HTERT RPE-1 (cell line): ENCODE measurements around the gene HMCN1.

Experiments
- in situ Hi-C: fragments of 300-500 bp; cut with MboI; formaldehyde crosslinking; loops from 4 replicates; pipeline ENCODE4 v1.14.3; 2020; ENCODE audit warnings: low sequenced_read_pairs

The HMCN1 gene

DNA sequence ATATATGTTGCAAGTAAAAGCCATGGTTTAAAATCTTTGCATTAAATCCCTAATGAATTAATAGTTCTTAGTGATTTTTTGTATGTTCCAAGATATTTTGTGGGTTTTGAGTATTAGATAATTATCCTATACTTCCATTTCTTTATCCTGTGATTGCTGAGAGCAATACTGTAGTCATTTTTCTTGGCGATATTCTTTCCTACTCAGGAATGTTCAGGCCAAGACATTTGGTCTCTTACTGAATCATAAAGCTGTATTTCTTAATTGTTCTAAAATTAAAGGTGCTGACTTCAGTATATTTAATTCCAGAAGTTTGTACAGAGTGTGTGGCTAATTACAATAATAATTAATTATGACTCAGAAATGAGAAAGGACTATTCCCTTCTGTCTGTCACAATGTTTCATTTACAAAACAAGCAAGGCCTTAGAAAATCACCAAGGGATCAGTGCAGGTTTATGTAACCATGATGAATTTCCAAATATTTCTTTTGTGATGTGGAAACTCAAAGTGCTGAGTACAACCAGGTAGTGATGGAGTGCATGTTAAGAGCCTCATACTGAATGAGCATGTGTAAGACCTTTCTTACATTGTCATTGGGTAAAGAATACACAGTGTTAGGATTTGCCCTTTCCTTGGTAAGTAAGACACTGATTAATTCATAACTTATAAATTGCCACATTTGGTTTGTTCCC is 161.2 kb downstream of the HMCN1 start:
- in situ Hi-C loops, result no loop called here

DNA sequence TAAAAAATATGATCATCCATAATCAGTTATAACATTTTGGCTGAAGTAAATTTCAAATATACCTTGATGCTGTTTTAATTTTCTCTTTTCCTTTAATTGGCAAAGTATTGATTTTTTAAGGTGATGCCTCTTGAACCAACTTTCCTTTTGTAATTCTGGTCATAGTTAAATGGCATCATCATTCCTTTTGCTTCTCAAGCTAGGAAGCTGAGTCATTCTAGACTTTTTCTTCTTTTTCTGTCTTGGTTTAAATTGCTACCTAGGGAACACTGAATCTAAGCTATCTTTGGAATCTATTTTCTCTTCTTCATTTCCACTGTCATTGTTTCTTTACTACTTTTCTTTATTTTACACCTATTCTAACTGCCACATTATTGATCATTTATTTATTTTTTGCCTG is 162.7 kb downstream of the HMCN1 start:
- in situ Hi-C loops, result no loop called here

- in situ Hi-C loops, result no loop called here
These were observed 172.0 kb downstream of the HMCN1 start for GRCh38 chr1:185906186-185906585.

DNA sequence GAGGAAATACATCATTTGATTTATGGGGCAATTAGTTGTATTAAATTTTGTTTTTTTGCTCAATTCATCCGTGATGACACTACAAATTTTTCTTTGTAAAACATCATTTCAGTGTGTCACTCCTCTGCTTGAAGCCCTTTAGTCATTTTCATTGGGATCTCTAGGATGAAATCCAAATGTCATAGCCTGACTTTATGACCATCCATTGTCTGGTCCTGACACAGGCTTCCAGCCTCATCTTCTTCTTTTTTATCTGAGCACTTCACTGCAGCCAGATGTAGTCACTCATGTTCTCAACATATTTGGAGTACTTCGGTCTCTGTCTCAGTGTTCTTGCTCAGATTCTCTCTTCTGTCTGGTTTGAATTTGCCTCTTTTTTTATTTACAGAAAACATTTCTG is 173.1 kb downstream of the HMCN1 start:
- in situ Hi-C loops, result no loop called here

DNA sequence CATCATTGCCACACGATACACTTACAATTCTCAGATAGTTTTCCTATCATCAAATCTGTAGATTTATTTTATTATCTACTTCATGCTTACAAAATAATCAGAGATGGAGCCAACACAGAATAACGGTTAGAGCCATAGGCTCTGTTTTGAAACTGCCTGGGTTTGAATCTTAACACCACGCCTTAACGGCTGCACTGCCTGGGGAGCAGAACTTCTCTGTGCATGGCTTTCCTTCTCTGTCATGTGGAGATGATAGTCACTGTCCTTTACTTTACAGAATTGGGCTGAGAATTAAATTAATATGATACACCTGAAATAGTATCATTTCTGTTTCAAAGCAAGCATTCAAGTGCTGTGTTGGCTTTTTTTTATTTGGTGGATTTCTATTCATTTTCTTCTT is 177.8 kb downstream of the HMCN1 start:
- in situ Hi-C loops, result no loop called here

GRCh38 chr1:185912504-185912903 is 178.3 kb downstream of the HMCN1 start:
- in situ Hi-C loops, result no loop called here

- in situ Hi-C loops, result no loop called here
These were observed 179.9 kb downstream of the HMCN1 start for GRCh38 chr1:185914089-185914488.

- in situ Hi-C loops, result no loop called here
These were observed 182.7 kb downstream of the HMCN1 start for GRCh38 chr1:185916861-185917260.

DNA sequence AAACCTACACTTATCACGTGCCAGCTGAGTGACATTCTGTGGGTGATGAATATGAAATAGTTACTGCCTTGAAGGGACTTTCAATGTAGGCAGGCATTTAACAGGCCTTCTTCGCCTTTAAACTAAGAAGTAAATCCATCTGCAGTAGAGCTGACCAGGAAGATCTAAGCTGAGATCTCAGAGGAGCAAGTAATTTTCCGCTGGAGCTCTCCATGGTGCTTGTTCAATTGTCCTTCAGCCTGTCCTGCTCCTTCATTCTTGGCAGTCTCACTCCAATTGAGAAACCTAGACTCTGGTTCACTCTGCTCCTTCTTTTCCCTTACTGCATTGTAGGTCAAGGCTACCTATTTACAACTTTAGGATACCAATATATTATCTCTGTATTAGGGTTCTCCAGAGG is 183.5 kb downstream of the HMCN1 start:
- in situ Hi-C loops, result no loop called here

- in situ Hi-C loops, result no loop called here
These were observed 186.4 kb downstream of the HMCN1 start for GRCh38 chr1:185920602-185921001.

- in situ Hi-C loops, result no loop called here
These were observed 187.4 kb downstream of the HMCN1 start for GRCh38 chr1:185921636-185922035.

DNA sequence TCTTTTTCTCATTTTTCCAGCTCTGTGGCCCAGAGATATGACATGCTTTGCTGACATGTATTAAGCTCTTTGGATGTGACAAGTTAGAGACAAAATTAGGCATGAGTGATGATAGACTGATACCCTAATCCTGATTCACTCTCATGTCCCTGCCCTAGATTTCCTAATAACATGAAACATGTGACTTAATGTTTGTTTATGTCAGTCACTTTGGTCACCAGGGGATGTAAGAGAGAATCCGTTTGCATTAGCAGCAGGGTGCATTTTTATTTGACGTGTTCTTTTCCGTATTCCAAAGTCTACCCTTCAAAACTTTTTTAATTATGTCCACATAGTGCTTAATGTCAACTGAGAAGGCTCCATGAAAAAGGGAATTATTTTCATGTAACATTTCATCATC is 192.4 kb downstream of the HMCN1 start:
- in situ Hi-C loops, result no loop called here

DNA sequence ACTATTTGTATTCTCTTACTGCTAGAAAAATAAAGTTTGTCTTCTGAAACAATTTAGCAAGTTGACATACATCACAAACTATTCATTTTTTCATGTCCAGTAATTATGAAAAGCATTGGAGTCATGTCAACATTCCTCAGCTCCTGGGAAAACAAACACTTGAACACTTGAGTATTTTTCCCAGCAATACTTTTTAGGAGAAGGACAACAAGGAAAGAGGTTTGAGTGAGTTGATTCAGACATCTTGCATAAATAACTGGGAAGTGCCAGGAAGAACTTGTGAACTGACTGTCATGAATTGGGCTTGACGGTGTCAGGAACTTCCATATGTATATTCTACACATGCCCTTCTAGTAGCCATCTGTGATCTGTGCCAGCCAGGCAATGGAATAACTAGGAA is 195.6 kb downstream of the HMCN1 start:
- in situ Hi-C loops, result no loop called here

GRCh38 chr1:185931438-185931837 is 197.2 kb downstream of the HMCN1 start:
- in situ Hi-C loops, result no loop called here

GRCh38 chr1:185933580-185933979 is 199.4 kb downstream of the HMCN1 start:
- in situ Hi-C loops, result no loop called here

DNA sequence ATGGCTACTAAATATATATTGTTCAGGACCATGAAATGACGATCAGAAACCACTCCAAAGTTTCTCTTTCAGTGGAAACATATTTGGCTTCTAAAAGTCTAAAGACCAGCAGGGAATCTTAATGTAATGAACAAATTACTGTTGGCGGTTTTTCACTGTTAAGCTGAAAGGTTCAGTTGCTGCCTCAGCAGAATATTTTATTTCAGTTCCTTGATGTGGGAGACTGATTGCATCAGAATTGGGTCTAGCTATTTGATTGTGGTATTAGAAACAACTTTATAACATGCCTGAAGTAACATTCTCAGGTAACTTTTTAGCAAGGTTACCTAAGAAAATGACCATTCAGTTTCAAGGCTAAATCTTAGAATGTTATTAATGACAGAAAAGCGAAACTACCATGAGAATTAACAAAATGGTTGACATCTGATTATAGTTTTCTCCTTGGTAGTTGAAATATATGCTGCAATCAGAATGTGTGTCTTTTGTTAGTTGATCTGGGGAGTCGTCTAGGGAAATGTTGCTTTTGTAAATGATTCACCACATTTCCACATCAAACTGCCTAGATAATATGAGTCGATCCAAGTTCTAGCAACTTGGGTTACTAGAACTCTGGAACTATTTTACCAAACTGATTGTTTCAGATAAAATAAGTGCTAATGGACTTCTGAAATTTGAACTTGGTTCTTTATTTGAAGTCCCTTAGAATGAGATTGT is 200.4 kb downstream of the HMCN1 start:
- in situ Hi-C loops, result no loop called here

DNA sequence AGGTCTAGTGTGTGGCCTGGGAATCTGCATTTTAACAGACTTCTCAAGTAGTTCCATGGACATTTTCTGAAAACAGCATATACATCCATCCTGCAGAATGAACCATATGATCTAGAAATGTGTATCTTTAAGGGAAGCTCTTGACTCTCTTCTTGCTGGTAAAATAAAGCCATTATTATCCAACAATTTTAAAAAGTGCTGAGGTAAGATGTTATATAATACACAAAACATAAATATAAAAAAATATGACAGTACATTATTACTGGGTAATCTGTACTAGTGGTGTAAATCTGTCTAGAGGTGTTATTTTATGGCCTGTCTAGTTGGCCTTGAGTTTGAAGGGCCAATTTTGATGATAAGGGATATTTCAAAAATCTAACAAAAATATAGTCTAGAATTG is 201.2 kb downstream of the HMCN1 start:
- in situ Hi-C loops, result no loop called here

DNA sequence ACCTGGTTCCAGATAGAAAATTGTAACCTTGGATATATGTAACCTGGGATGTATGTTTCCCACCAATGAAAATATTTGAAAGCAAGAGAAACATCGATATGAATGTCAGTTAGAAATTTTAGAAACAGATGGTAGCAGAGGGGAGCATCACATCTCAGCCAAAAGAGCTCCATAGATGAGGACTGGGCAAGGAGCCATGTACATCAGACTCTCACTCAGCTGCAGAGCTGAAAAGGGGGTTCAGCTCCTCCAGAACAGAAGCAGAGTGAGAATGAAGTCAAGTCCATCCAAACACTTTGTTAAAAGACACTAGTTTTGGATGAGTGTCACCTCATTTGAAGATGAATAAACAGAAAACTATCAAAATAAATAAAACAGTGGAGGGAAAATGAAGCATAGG is 202.4 kb downstream of the HMCN1 start:
- in situ Hi-C loops, result no loop called here

DNA sequence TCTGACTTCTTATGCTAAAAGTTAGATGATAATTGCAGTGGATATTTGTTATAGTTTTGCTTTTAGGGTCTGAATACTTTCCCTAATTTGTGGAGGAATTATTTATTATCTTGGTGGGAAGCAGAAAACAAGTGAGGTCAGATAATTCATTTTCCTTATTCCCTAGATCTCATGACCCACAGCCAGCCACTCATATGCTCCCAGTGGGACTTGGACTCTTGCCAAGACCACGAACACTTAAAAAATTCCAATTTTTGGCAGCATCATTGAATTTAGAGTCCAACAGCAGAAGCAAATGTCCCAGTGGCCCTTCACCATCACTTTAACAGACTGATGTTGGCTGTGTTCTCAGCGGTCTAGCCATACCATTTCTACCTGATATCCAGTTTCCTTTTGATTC is 204.2 kb downstream of the HMCN1 start:
- in situ Hi-C loops, result no loop called here

- in situ Hi-C loops, result no loop called here
These were observed 205.0 kb downstream of the HMCN1 start for GRCh38 chr1:185939142-185939541.

GRCh38 chr1:185942961-185943360 is 208.8 kb downstream of the HMCN1 start:
- in situ Hi-C loops, result no loop called here

DNA sequence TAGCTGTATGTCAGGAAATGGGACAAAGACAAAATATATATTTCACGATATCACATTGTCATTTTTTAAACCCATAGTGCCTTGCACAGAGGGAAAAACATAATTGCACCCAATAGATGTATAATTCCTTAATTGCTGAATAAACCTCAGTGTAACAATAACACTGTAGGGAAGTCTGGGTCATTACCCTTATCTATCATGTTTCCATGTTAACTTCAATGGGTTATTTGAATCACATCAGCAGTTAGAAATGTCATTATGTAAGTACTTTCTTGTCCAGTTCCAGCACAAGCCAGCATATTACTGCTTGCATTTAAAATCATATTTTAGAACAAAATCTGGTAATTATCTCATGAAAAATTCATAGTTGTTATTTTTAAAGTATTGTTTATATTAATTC is 222.7 kb downstream of the HMCN1 start:
- in situ Hi-C loops, result no loop called here
